Adrenal gland (tissue), 5 donors: ENCODE data around the gene PTGES3L.

ENCODE experiments used
- CTCF ChIP-seq, 6 experiments: fragments of 450-650 bp in 4 of 6; fragments of 200-600 bp in 2 of 6; sonication (generic) in 1 of 6; IDR thresholded peaks; 1 replicate in 5 of 6; 2 replicates in 1 of 6; pipeline versions ENCODE4 v1.5.1 to v1.8.0; 2016 to 2021; ENCODE audit warnings: antibody characterized with exemption in 6 of 6, mild to moderate bottlenecking in 2 of 6, moderate library complexity in 1 of 6
- POLR2A ChIP-seq, 2 donors: fragments of 450-650 bp; IDR thresholded peaks; one replicate each; pipeline ENCODE4 v1.6.1; 2017; ENCODE audit warnings: antibody characterized with exemption in 2 of 2, mild to moderate bottlenecking in 2 of 2, moderate library complexity in 1 of 2
- donor health status: DM: no; HTN: no; CAD: no.

DNA sequence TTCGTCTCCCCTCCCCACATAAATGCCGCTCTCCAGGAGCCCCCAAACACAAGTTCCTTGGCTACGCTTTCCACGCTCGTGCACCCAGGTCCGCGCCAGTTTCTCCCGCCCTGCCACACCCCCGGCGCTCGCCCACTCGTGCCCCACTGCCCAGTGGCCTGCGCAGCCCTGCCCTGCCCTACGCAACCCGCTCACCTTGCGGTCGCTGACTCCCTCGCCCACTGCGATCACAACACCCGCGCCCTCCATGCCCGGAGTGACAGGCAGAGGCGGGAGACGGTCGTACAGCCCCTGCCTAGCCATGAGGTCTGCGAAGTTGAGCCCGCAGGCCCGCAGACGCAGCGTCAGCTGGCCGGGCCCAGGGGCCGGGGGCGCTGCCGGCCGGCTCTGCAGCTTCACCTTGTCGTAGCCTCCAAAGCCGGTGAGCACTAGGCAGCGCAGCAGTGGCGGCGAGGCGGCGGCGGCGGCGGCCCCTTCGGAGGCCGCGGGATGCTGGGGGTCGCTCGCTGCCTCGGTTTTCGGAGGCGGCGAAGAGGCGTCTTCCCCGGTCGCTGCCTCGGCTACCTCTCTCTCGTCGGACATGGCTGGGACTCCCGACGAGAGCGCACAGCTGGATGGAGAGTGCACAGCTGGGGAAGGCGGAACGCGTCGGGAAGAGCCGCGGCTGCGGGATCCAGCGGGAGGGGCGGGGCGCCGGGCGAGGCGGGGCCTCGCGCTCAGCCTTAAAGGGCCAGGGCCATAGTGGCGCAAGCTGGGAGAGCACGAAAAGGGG lies 42.0 kb upstream of the PTGES3L start, which contains the start of gene VAT1:
- peak; percentile 27 to 86 for TF ChIP-seq POLR2A (IDR thresholded peaks at IDR 0.05)
- TF ChIP-seq CTCF (IDR thresholded peaks at IDR 0.05) = no peak
